IgD-negative memory B cell (primary cell): ENCODE measurements around the gene KIRREL3. TPM values are rescaled to one million over a fixed set of nuclear protein-coding genes. Genes with fewer than 3 reads are reported as not detected.

ENCODE experiments used
- H3K27ac Mint-ChIP-seq, 3 donors: one replicate each; pipeline ENCODE4 v1.8.0; 2020 to 2022; ENCODE audit warnings: mild to moderate bottlenecking in 3 of 3, mixed read lengths in 3 of 3, moderate library complexity in 1 of 3
- H3K27me3 Mint-ChIP-seq: one replicate; pipeline ENCODE4 v1.8.0; 2021; ENCODE audit warnings: mixed read lengths
- H3K36me3 Mint-ChIP-seq: one replicate; pipeline ENCODE4 v1.8.0; 2020; ENCODE audit warnings: mild to moderate bottlenecking, mixed read lengths
- H3K4me1 Mint-ChIP-seq, 3 donors: one replicate each; pipeline ENCODE4 v1.8.0; 2020 to 2022; ENCODE audit warnings: mixed read lengths in 3 of 3, mild to moderate bottlenecking in 1 of 3
- H3K4me3 Mint-ChIP-seq, 4 donors: one replicate each; pipeline ENCODE4 v1.8.0; 2020 to 2022; ENCODE audit warnings: mild to moderate bottlenecking in 4 of 4, mixed read lengths in 4 of 4, moderate library complexity in 3 of 4
- H3K9me3 Mint-ChIP-seq, 3 donors: one replicate each; pipeline ENCODE4 v1.8.0; 2020 to 2021; ENCODE audit warnings: mixed read lengths in 3 of 3, mild to moderate bottlenecking in 1 of 3
- polyA plus RNA-seq: library from polyadenylated mRNA; unstranded; fragments of 300-500 nt; fragmentation: Illumina TruSeq; gene quantifications from one replicate; pipeline ENCODE4 v1.2.3, GENCODE V29; 2021

Gene KIRREL3
- polyA plus RNA-seq, 1 donor from 2014 or later, result not detected

DNA sequence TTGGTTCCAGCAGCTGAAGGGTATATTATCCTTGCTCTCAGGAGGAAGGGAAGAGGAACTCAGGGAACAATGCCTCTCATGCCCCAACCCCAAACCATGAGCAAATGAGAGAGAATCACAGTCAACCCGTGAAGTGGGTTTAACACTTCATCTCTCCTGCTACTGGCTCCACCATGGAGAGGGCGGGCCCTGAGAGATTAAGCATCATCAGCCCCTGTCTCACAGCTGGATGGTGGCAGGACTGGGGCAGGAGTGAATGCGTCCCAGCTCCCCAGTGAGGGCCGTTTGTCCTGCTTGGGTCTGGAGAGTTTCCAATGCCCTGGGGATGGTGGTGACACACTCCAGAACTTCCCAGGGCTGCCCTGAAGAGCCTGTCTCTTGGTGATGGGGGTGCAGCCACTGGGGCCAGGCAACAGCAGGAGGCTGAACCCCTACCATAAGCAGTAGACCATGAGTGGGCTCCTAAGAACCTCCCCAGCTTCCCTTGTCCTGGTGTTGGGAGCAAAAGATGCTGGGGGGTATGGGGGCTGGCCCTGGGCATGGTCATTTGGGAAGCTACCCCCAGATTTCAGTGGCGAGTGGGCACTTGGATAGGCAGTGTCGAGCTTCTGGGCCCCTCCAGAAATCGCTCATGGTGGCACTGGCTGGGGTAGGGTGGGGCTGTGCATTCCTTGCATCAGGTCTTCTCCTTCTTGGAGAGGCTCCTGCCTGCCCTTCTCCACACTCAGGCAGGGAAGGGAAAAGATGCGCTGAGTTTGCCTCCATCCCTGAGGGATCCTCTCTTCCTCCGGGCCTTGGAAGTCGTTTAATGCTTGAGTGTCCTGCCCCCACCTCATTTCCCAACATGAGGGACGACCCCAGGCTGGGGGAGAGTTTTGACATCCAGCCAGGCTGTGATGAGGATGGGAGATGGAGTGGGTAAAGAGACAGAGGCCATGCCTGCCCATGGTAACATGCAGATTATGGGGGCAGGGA, 487.5 kb downstream of the KIRREL3 start:
- peak overlapping the region in 1 of 3 donors; percentile 31 for H3K27ac Mint-ChIP-seq
- no peak overlapping the region for H3K4me3 Mint-ChIP-seq
- H3K4me1 Mint-ChIP-seq, result no peaks in the 10 kb centered on the region
- H3K27me3 Mint-ChIP-seq, result peaks cover 18% of the 10 kb centered on the region
- H3K36me3 Mint-ChIP-seq, result no peaks in the 10 kb centered on the region
- H3K9me3 Mint-ChIP-seq, result peaks cover 0 to 1% (median 0%) of the 10 kb centered on the region in 3 donors

DNA sequence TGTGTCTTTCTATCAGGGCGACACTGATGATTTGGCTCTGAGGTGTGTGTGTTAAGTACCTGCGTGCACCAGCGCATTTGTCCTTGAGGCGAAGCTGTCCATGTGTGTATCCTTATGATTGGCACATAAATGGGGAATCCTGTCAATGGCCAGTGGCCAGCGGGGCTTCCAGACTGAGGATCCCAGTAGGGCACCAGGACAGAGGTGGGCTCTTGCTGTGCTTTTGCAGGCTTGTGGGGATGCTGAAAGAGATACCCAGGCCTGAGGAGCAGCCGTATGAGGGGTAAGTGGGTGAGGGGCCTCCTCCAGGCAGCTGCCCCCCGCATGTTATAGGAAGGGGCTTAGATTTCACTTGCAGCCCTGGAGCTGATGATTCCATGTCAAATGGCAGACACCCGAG, 488.3 kb downstream of the KIRREL3 start:
- no peaks in the 10 kb centered on the region for H3K36me3 Mint-ChIP-seq
- H3K27me3 Mint-ChIP-seq, result peaks cover 22% of the 10 kb centered on the region
- peaks cover 0 to 3% (median 1%) of the 10 kb centered on the region in 3 donors for H3K9me3 Mint-ChIP-seq
- H3K4me3 Mint-ChIP-seq, result no peak overlapping the region
- H3K27ac Mint-ChIP-seq, result peak overlapping the region in 1 of 3 donors; percentile 31
- H3K4me1 Mint-ChIP-seq, result no peaks in the 10 kb centered on the region

DNA sequence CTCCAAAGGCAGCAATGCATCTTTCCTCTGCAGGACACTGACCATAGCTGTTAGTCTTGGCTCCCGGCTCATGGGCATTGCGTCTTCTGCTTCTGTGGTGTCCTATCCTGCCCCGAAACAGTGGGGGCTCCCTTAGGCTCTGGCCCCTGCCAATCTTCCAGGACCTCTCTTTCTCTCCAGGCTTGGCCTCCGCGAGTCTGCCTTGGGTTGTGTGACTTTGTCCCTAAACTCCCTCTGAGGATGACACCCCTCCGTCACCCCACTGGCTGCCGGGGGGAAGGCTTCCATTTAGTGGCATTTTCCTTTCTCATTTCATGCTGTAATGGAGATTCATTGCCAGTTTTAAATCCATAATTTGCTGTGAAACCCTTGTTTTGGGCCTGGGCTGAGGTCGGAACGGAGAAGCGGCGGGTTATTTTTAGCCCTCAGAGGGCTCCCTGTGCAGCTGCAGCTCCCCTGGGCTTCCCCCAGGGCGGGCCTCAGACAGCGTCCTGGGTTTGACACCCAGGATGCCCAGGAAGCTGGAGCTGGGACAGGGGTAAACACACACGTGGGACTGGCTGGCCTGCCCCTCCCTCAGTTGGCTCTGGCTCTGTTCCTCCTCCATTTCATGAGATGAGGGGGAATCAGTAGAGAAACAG, 489.0 kb downstream of the KIRREL3 start:
- H3K4me3 Mint-ChIP-seq, result no peak overlapping the region
- H3K27ac Mint-ChIP-seq, result no peak overlapping the region
- peaks cover 1 to 7% (median 2%) of the 10 kb centered on the region in 3 donors for H3K9me3 Mint-ChIP-seq
- H3K4me1 Mint-ChIP-seq, result no peaks in the 10 kb centered on the region
- peaks cover 22% of the 10 kb centered on the region for H3K27me3 Mint-ChIP-seq
- no peaks in the 10 kb centered on the region for H3K36me3 Mint-ChIP-seq

DNA sequence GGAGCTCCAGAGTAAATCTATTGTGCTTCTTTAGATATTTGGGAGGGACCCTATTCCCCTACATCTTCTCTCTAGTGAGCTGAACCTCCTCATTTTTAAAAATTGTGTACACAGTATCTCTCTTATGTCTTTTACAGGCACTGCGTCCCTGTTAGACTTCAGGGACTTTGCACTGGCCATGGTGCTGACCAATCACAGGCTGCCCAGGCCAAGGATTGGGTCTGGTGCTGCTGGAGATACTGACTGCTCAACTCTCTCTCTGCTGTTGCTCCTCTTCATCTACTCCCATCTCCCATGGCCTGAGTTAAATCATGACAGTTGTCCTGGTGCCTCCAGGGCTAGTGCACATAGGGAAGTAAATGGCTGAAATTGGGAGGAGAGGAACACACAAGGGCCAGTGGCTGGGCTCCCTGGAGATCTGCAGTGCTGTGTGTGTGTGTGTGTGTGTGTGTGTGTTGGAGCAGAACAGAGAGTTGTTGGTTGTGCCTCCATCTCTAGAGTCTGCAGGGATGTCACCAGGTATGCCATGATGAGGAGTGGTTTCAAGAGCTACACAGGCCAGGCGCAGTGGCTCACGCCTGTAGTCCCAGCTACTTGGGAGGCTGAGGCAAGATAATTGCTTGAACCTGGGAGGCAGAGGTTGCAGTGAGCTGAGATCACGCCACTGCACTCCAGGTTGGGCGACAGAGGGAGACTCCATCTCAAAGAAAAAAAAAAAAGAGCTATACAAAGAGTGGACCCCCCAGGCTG, 489.8 kb downstream of the KIRREL3 start:
- Mint-ChIP-seq H3K27me3 (peaks cover 22% of the 10 kb centered on the region), H3K4me3 (no peak overlapping the region), H3K27ac (no peak overlapping the region), H3K36me3 (no peaks in the 10 kb centered on the region), H3K9me3 (peaks cover 1 to 10% (median 2%) of the 10 kb centered on the region in 3 donors), H3K4me1 (no peaks in the 10 kb centered on the region)

DNA sequence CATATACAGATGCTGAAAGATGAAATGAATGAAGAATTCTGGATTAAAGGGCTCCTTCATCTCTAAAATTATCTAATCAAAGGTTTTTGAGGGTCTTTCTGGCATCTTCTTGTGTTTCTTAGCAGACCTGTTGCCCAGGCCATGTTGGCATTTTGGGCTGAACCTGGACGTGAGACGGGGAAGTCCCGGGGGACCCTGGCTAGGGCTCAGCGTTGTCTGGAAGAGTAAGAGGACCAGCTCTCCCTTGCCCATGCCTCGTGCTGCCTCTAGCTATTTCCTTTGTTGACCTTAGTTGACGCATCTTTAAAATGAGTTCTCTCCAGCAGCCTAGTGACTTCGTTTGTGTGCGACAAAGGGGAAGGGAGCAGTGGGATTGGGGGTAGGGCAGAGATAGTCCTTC, 492.9 kb downstream of the KIRREL3 start:
- Mint-ChIP-seq H3K27ac (no peak overlapping the region), H3K27me3 (peaks cover 23% of the 10 kb centered on the region), H3K4me1 (no peaks in the 10 kb centered on the region), H3K36me3 (no peaks in the 10 kb centered on the region), H3K9me3 (peaks cover 1 to 14% (median 5%) of the 10 kb centered on the region in 3 donors), H3K4me3 (no peak overlapping the region)

DNA sequence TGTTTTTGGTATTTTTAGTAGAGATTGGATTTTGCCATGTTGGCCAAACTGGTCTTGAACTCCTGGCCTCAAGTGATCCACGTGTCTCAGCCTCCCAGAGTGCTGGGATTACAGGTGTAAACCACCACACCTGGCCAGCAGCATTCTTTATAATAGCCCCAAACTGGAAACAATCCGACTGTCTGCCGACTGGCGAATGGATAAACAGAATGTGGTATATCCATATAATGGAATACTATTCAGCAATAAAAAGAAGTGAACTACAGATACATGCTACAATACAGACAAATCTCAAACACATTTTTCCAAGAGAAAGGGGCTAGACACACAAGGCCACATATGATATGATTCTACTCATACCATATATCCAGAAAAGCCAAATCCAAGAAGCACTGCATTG, 493.8 kb downstream of the KIRREL3 start:
- peaks cover 1 to 14% (median 5%) of the 10 kb centered on the region in 3 donors for H3K9me3 Mint-ChIP-seq
- H3K27me3 Mint-ChIP-seq, result peaks cover 26% of the 10 kb centered on the region
- H3K4me1 Mint-ChIP-seq, result no peaks in the 10 kb centered on the region
- H3K36me3 Mint-ChIP-seq, result no peaks in the 10 kb centered on the region
- H3K27ac Mint-ChIP-seq, result no peak overlapping the region
- H3K4me3 Mint-ChIP-seq, result no peak overlapping the region

DNA sequence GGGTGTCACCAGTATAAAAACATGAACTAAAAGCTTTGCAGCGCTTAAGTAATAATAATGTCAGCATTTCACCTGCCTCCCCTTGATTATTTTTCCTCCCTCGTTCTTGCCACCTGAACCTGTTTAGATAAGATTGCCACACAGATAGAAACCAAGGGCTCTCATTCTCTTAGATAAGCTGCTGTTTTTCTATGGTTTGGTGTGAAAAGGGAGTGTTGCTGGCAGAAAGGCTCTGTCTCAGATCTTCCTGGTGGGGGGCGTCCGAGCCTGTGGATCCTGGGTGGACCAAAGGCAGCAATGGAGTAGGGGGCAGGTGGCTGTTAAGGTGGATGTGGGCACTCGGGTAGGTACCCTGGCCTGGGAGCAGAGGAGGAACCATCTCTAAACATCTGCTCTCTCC, 497.6 kb downstream of the KIRREL3 start:
- Mint-ChIP-seq H3K27me3 (peaks cover 16% of the 10 kb centered on the region), H3K9me3 (peaks cover 0 to 14% (median 5%) of the 10 kb centered on the region in 3 donors), H3K4me3 (no peak overlapping the region), H3K36me3 (no peaks in the 10 kb centered on the region), H3K27ac (peak overlapping the region in 1 of 3 donors; percentile 78), H3K4me1 (peaks cover 0 to 2% (median 2%) of the 10 kb centered on the region in 3 donors)

DNA sequence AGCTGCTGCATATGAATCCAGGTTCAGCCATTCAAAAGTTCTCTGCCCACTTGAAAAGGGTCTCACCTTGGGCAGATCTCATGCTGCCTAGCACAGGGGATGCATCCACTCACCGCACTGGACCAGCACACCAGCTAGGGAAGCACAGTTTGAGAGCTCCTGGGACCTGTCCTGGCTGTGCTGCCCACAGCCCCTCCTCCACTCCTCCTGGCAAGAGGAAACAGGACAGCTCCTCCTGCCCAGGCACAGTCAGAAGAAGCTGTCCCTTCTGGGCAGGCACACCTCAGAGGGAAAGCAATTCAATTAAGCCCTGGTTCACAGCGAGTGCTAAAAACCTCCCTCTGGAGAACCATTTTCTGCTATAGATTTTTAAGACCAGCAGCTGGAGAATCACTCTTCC, 498.4 kb downstream of the KIRREL3 start:
- Mint-ChIP-seq H3K27ac (no peak overlapping the region), H3K4me3 (no peak overlapping the region), H3K36me3 (no peaks in the 10 kb centered on the region), H3K9me3 (peaks cover 0 to 12% (median 5%) of the 10 kb centered on the region in 3 donors), H3K27me3 (peaks cover 13% of the 10 kb centered on the region), H3K4me1 (peaks cover 0 to 2% (median 2%) of the 10 kb centered on the region in 3 donors)

DNA sequence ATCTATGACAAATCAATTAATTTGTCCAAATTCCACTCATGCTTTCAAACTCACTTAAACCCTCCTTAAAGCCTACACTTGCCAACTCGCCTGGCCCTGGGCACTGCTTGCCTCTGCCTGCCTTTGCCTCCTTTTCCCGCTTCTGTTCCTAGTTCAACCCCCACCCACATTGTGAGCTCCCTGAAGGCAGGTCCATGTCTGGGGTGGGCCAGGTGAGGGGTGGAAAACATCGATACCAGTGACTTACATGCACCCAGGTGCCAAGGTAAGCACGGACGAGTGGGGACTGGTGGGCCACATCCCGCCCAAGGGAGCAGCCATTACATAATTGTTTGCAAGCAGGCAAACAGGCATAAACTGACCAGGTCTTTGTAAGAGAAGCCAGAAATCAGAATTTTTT, 498.9 kb downstream of the KIRREL3 start:
- peaks cover 0 to 8% (median 3%) of the 10 kb centered on the region in 3 donors for H3K9me3 Mint-ChIP-seq
- H3K27ac Mint-ChIP-seq, result no peak overlapping the region
- H3K4me1 Mint-ChIP-seq, result peaks cover 0 to 2% (median 2%) of the 10 kb centered on the region in 3 donors
- no peaks in the 10 kb centered on the region for H3K36me3 Mint-ChIP-seq
- no peak overlapping the region for H3K4me3 Mint-ChIP-seq
- H3K27me3 Mint-ChIP-seq, result peaks cover 16% of the 10 kb centered on the region

DNA sequence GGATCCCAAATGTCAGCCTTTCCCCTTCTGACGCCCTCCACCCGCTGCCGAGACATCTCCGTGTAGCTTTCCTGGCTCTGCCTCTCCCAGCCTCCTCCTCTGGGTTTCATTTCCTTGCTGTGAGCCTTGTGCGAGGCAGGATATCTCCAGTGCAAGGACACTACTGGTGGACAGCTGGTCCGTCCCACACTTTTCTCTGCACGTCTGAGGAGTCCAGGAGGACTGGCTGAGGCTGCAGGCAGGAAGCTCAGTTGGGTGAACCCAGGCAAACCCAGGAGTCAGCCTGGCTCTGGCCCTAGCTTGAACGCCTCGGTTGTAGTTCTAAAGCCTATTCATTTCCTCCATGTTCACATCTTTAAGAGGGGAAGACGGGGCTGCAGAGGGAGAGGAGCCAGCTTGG, 499.6 kb downstream of the KIRREL3 start:
- peaks cover 0 to 7% (median 3%) of the 10 kb centered on the region in 3 donors for H3K9me3 Mint-ChIP-seq
- peaks cover 0 to 2% (median 2%) of the 10 kb centered on the region in 3 donors for H3K4me1 Mint-ChIP-seq
- no peak overlapping the region for H3K4me3 Mint-ChIP-seq
- H3K27me3 Mint-ChIP-seq, result peaks cover 16% of the 10 kb centered on the region
- no peak overlapping the region for H3K27ac Mint-ChIP-seq
- H3K36me3 Mint-ChIP-seq, result no peaks in the 10 kb centered on the region

DNA sequence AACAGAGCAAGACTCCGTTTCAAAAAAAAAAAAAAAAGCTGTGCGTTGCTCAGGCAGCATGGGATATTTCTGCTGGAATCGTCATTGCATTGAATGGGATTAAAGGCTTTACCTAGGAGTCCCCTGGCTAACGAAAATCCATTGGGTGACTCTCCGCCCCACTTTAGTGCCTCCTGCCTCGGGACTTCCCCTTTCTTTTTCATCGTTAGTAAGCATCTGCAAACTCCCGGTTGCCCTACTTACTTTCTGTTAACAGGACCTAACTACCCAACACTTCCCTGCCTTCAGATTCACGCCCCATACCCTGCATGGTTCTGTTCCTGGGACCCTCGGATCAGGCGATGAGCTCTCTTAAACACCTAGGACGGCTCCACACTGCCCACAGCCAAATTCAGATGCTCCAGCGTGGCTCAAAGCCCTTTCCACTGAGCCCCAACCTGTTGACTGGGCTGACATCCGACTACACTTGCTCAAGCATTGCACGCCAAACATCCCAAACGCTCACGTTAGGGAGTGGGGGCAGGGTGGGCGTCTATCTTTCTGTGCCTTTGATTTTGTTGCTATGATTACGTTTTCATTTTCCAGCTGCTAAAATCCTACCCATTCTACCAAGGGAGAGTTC, 501.3 kb downstream of the KIRREL3 start:
- Mint-ChIP-seq H3K27me3 (peaks cover 16% of the 10 kb centered on the region), H3K9me3 (peaks cover 0 to 3% (median under 1%) of the 10 kb centered on the region in 3 donors), H3K4me1 (peaks cover 0 to 2% (median 2%) of the 10 kb centered on the region in 3 donors), H3K27ac (peak overlapping the region in 1 of 3 donors; percentile 9), H3K36me3 (no peaks in the 10 kb centered on the region), H3K4me3 (no peak overlapping the region)

DNA sequence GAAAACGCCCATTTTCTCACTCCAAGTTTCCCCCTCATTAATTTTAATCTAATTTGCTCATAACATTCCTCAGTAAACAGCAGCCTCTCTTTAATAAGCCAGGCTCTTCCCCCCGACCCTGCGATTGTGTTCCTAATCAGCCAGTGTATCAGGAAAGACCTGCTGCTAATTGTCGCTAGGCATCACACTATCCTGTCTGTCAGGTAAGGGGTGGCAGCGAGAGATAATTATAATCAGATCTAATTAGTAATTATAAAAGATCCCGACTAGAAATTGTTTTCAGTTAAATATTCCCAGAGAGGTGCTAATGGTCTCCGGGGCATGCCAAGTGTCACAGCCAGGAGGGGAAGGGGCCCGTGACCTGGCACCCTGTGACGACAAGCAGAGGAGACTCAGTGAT, 502.3 kb downstream of the KIRREL3 start:
- peaks cover 16% of the 10 kb centered on the region for H3K27me3 Mint-ChIP-seq
- no peaks in the 10 kb centered on the region for H3K36me3 Mint-ChIP-seq
- H3K4me3 Mint-ChIP-seq, result peak overlapping the region in 1 of 4 donors; percentile 17
- no peaks in the 10 kb centered on the region for H3K9me3 Mint-ChIP-seq
- H3K27ac Mint-ChIP-seq, result no peak overlapping the region
- peaks cover 0 to 2% (median 2%) of the 10 kb centered on the region in 3 donors for H3K4me1 Mint-ChIP-seq

DNA sequence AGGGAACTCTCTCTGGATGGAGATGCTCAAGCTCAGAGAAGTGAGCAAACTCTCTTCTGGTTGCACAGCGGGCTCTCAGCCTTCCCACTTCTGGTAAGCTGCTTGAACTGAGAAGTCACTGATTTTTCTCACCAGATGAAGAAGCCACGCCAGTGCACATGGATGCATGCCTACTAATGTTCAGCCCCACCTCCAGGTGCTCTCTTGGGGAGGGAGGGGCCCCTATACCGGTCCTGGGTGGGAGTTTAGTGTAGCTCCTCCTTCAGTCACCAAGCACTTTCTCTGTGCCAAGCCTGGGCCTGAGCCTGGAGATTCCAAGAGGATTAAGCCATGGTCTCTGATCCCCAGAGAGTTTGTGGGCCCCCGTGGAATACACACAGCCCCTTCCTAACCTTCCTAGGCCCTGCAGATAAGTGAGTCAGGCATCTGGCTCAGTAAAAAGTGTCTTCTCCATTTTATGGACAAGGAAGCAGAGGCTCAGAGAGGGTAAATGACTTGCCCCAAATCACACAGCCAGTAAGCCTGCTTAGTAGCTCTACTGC, 502.9 kb downstream of the KIRREL3 start:
- Mint-ChIP-seq H3K27me3 (peaks cover 13% of the 10 kb centered on the region), H3K27ac (no peak overlapping the region), H3K36me3 (no peaks in the 10 kb centered on the region), H3K9me3 (no peaks in the 10 kb centered on the region), H3K4me3 (no peak overlapping the region), H3K4me1 (peaks cover 0 to 2% (median 2%) of the 10 kb centered on the region in 3 donors)
